NCI-H128 (cell line): ENCODE results near the gene KNCN.

Source experiments
- DNase-seq: peaks from one replicate; lab custom pipeline; 2025; ENCODE audit not compliant: unreplicated experiment; lab: John Stamatoyannopoulos, UW

The KNCN gene

DNA sequence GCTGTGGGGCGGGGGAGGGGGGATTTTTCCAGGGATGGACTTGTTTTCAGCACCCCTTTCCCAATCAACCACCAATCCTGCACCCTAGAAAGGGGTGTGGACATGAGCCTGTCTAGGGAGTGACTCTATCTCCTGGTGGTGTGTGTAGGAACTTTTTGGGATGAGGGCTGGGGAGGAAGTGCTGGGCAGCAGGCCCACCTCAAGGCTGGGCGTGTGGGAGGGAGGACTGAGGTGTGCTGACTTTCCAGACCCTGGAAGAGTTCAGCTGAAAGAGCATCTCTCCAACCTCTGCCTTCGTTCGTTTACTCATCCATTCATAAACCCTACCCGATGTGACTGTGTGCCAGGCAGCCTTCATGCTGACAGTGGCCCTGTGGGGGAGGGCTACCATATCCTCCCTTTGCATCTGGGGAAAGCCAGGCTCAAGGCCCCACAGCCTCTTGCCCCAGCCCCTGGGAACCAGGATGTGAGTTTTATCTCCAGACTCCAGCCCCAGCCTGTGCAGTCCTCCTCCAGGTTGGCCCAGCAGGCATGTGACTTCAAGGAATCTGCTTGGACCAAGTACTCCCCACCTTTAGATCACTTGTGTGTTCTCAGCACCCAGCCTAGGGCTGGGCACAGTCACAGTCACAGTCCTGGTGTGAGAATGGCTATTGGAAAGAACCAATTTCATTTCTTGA lies 6.7 kb downstream of the KNCN start:
- DNase-seq: no peak

GRCh38 chr1:46543761-46544560 lies 7.5 kb downstream of the KNCN start:
- DNase-seq: no peak

DNA sequence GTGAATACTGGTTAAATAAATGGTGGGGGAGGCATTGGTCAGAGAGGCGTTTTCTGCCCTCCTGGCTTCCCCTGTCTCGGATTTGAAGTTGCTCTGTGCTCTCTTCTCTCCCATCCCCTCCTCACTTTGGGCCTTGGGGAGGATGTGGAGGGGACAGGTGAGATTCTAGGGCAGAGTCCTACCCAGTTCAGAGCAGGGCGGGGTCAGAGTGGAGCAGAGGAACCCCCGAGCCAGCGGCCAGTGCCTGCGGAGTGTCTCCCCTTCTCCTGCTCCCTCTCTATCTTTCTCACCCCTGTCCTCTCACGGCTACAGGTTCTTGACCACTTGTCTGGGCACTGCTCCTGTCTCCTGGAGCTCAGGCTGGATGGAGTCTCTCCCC lies 8.1 kb downstream of the KNCN start:
- DNase-seq: no peak

- no peak for DNase-seq
Measured at GRCh38 chr1:46539972-46540371, 11.5 kb downstream of the KNCN start.

DNA sequence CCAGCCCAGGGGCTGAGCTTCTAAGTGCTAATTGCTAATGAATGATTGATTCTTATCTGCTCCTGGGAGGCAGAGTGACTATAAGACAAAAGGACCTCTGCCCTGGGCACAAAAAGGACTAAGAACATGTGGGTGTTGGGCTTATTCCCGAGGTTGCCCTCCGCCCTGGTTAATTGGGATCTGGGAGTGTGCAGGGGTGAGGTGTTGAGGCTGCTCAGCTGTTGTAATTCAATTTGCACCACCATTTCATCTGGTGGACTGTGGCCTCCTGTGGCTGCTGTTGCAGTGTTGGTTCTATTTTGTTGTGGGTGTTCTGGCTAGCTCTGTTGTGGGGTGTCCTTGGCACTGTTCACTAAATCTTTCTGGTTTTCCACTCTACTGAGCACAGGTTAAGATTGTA lies 13.3 kb downstream of the KNCN start:
- no peak for DNase-seq

DNA sequence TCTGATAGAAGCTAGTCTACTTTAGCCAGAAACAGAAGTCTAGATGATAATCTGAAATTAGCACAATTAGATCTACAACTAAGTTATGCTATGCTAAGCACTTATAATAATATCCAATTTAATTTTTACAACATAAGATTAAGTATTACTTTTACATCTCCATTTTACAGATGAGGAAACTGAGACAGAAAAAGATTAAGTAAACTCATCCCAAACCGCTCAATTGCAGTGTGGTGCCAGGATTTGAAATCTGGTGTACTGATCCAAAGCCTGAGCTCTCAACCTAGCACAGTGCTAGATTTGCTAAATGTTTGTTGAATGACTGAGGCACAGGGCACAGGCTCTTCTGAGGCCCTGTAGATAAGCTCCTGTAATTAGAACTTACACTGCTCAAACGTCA lies 13.8 kb downstream of the KNCN start:
- no peak for DNase-seq

- no peak for DNase-seq
Measured at GRCh38 chr1:46536527-46536926, 14.9 kb downstream of the KNCN start.

DNA sequence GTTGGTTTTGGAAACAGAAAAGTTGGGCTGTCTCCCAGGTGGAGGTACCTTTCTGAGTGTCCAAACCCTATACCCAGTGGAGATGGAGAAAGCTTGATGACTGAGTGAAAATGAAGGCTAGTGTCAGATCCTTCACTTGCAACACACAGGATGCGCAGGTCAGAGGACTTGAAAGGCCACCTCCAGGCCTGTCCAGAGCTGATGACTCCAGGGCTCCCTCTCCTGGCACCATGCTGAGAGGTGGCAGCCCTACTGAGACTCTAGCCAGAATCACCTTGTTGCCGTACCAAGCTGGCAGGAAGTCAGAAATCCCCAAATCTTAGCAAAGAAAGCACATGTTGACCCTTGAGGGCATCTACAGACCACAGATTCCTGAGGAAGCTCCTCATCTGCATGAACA lies 16.4 kb downstream of the KNCN start:
- DNase-seq: no peak

- peak; percentile 50 for DNase-seq
Measured at GRCh38 chr1:46533179-46533864, 18.1 kb downstream of the KNCN start.

GRCh38 chr1:46532498-46533178 lies 18.8 kb downstream of the KNCN start:
- peak; percentile 74 for DNase-seq

GRCh38 chr1:46532095-46532494 lies 19.4 kb downstream of the KNCN start:
- DNase-seq: no peak

- no peak for DNase-seq
Measured at GRCh38 chr1:46530791-46531409, 20.5 kb downstream of the KNCN start.

DNA sequence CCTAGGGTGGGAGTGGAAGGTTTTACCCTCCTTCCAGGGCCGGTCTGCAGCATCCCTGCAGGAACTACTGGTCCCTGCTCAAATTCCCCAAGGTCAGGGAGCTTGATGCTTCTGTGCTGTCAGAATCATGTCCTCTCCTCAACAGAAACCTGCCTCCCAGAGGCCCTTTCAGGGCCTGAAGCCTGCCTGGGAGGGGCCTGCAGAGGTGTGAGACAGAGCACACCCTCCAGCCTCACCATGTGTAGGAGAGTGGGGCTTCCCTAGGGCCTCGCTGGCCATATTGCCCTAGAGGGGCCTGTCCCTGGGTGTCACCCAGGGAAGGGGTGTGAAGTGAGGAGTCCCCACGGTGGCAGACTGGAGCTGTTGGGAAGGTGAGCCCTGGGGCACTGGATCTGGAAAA lies 21.1 kb downstream of the KNCN start:
- DNase-seq: no peak

- no peak for DNase-seq
Measured at GRCh38 chr1:46529031-46529630, 22.3 kb downstream of the KNCN start.

GRCh38 chr1:46528297-46528955 lies 23.0 kb downstream of the KNCN start:
- DNase-seq: no peak

GRCh38 chr1:46527474-46528296 lies 23.8 kb downstream of the KNCN start:
- peak; percentile 65 for DNase-seq

DNA sequence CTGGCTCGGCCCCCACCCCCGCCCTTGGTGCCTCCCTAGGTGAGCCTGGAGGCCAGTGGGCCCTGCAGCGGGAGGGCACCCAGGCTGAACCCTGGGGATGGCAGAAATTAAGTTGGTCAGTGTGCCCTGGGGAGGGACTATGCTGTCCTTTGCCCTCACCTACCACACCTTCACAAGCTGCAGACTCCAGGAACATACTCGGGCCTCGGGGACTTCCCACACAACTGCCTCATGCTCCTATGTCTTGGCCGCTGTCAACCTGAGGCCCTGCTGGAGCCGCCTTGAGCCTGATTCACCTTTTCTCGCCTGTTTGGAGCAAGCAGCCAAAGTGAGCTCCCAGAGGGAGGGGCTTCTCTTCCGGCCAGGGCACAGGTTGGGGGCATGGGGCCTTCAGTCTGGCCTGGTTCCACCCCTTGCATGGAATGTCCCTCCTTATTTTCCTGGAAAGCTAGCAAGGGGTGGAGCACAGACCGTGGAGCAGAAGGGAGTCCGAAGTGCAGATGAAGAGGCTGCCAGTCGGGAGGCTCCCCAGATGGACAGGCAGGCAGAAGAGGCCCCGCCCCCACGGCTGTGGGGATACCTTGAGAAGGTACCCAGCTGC lies 24.7 kb downstream of the KNCN start:
- no peak for DNase-seq

DNA sequence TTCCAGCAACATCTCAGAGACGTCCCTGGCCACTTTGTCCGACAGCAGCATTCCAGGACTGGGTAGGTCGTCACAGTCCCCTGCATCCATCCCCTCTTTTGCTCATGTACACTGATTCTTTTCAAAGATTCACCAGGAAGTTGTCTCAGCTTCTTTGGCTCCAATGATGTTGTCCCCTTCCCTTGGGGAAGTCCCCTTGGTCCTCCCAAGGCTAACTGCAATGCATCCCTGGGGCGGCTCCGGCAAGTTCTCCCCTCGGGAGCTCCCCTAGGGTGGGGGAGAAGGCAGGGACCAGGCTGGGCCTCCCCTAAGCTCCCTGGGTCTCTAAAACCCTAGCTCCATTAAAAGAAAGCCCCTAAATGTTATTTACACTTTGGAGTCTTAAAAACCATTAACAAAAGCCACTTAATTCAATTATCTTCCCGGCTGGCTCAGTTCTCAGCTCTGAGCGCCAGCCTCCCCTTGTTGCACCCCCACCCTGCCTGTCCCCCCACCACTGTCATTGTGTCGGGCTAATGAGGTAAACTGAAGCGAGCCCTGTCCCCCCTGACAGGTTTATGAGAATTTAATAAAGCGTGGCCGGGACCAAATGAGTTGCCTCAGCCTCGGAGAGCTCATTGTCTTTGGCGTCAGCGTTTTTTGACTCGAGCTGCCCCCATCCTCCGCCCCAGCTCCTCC lies 25.3 kb downstream of the KNCN start:
- DNase-seq: peak; percentile 29
